Upper lobe of right lung (tissue), 1 donor: ENCODE measurements around the gene RANBP1. TPM values are rescaled to one million over a fixed set of nuclear protein-coding genes. Genes with fewer than 3 reads are reported as not detected.

Source experiments
- ATAC-seq: fragments of 200-7000 bp; cut with Tn5 transposase; one replicate; pipeline ENCODE4 v1.9.1; 2020; ENCODE audit warnings: mild to moderate bottlenecking, moderate library complexity
- DNase-seq: peaks from one replicate; pipeline ENCODE4 v3.0.0-alpha.2; 2020
- H3K27ac ChIP-seq: fragments of 200-600 bp; one replicate; pipeline ENCODE4 v1.8.0; 2022
- H3K27me3 ChIP-seq: fragments of 200-600 bp; one replicate; pipeline ENCODE4 v1.8.0; 2022; ENCODE audit warnings: mild to moderate bottlenecking
- H3K36me3 ChIP-seq: fragments of 200-600 bp; one replicate; pipeline ENCODE4 v1.8.0; 2022
- H3K4me1 ChIP-seq: fragments of 200-600 bp; one replicate; pipeline ENCODE4 v1.8.0; 2022
- H3K4me3 ChIP-seq: fragments of 200-600 bp; one replicate; pipeline ENCODE4 v1.8.0; 2022; ENCODE audit warnings: mild to moderate bottlenecking
- H3K9me3 ChIP-seq: fragments of 200-600 bp; one replicate; pipeline ENCODE4 v1.8.0; 2022
- CTCF ChIP-seq: fragments of 200-600 bp; IDR thresholded peaks from one replicate; pipeline ENCODE4 v1.8.0; 2022; ENCODE audit warnings: antibody characterized with exemption
- intact Hi-C: fragments of 100-400 bp; cut with DNase I; formaldehyde crosslinking; loops from one replicate; pipeline ENCODE4 v1.11.0; 2022
- total RNA-seq: library from RNA; stranded (reverse); fragmentation: NEBNext Ultra II Directional; extraction: Animal tissue kit (Norgen Biotek cat#: 25700); gene quantifications from one replicate; pipeline ENCODE4 v1.2.1, GENCODE V29; 2021
- donor health status: DM: no; HTN: yes; CAD: no; lungs with severe emphysema.

The RANBP1 gene
- total RNA-seq, 1 donor from 2014 or later, result 53.0 TPM

DNA sequence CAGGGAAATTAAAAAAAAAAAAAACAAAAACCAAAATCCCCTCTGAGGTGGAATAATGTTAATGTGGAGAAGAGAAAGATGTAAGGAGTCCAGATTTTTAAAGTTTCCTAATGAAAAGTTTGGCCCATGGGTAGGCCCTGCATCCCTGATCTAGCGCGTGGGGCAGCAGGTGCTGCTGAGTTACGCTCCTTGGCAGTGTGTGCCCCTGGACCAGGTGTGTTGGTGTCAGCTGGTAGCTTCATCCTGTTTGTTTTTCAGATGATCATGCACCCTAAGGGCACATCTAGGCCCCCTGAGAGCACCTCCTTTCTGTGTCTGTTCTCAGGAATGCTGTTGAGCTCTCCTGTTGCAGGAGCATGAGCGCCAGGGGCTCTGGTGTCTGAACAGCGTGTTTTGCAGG lies 29.1 kb upstream of the RANBP1 start:
- no peak overlapping the region for H3K27ac ChIP-seq
- intact Hi-C loops, result no loop called here
- H3K9me3 ChIP-seq, result no peaks in the 10 kb centered on the region
- no peak for DNase-seq
- ATAC-seq, result no peak
- no peak overlapping the region for H3K4me3 ChIP-seq
- TF ChIP-seq CTCF, result no peak
- no peaks in the 10 kb centered on the region for H3K27me3 ChIP-seq
- peaks cover 64% of the 10 kb centered on the region for H3K36me3 ChIP-seq
- peaks cover 28% of the 10 kb centered on the region for H3K4me1 ChIP-seq

- no peak for ATAC-seq
- DNase-seq, result no peak
- peaks cover 73% of the 10 kb centered on the region for H3K36me3 ChIP-seq
- no peaks in the 10 kb centered on the region for H3K27me3 ChIP-seq
- TF ChIP-seq CTCF, result no peak
- no peak overlapping the region for H3K4me3 ChIP-seq
- no peaks in the 10 kb centered on the region for H3K9me3 ChIP-seq
- peaks cover 25% of the 10 kb centered on the region for H3K4me1 ChIP-seq
- intact Hi-C loops, result no loop called here
- no peak overlapping the region for H3K27ac ChIP-seq
These were observed 28.3 kb upstream of the RANBP1 start for GRCh38 chr22:20087319-20088262.

DNA sequence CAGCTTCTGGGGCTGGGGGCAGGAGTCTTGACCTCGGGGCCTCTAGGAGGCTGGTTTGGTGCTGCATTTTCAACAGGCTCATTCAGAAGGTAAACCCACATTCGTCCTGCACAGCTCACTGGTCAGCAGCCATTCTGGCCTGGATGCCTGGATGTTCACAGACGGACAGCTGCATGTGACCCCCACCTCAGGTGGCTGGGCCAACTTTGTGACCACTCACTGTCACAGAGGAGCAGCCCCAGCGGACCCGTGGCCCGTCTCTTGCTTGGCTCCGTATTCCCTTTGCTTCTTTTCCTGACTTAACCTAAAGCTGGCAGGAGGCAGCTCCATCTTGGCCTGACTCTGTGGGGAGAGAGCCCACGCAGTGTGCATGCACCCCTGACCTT lies 27.6 kb upstream of the RANBP1 start:
- no peak for TF ChIP-seq CTCF
- ATAC-seq, result no peak
- intact Hi-C loops, result no loop called here

DNA sequence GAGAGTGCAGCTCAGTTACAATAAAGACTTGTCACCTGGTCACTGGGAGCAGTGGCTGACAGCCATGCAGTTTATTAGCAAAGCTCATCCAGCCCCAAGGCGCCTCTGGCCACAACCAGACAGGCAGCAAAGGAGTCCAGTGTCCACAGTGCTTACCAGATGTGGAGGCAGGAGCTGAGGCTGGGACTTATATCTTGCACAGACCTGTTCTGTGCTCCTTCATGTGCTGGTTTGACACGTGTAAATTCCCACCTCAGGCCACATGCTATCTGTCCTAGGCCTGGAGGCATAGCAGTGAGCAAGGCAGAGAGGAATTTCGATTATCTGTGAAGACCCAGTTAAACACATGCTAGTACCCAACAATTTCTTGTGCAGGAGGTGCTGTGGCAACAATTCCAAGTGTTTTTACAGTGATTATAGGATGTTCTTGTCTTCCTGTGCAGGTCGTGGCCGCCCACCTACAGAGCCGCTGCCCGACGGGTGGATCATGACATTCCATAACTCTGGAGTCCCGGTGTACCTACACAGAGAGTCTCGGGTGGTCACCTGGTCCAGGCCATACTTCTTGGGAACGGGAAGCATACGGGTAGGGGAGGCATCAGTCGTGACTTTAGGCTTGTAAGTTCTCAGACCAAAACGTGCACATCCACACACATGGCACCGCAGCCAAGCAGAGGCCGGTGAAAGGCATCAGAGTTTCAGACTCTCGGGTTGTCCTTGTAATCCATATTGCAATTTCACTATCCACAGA lies 26.5 kb upstream of the RANBP1 start:
- H3K9me3 ChIP-seq, result no peaks in the 10 kb centered on the region
- no peak overlapping the region for H3K4me3 ChIP-seq
- peaks cover 9% of the 10 kb centered on the region for H3K4me1 ChIP-seq
- peaks cover 91% of the 10 kb centered on the region for H3K36me3 ChIP-seq
- intact Hi-C loops, result no loop called here
- H3K27ac ChIP-seq, result no peak overlapping the region
- TF ChIP-seq CTCF, result no peak
- ATAC-seq (no peak), DNase-seq (no peak)
- no peaks in the 10 kb centered on the region for H3K27me3 ChIP-seq

More for the DNA sequence above, 27.6 kb upstream of the RANBP1 start:
- H3K27ac ChIP-seq, result no peak overlapping the region
- no peak overlapping the region for H3K4me3 ChIP-seq
- no peaks in the 10 kb centered on the region for H3K27me3 ChIP-seq
- no peak for DNase-seq
- H3K36me3 ChIP-seq, result peaks cover 79% of the 10 kb centered on the region
- peaks cover 19% of the 10 kb centered on the region for H3K4me1 ChIP-seq
- H3K9me3 ChIP-seq, result no peaks in the 10 kb centered on the region

DNA sequence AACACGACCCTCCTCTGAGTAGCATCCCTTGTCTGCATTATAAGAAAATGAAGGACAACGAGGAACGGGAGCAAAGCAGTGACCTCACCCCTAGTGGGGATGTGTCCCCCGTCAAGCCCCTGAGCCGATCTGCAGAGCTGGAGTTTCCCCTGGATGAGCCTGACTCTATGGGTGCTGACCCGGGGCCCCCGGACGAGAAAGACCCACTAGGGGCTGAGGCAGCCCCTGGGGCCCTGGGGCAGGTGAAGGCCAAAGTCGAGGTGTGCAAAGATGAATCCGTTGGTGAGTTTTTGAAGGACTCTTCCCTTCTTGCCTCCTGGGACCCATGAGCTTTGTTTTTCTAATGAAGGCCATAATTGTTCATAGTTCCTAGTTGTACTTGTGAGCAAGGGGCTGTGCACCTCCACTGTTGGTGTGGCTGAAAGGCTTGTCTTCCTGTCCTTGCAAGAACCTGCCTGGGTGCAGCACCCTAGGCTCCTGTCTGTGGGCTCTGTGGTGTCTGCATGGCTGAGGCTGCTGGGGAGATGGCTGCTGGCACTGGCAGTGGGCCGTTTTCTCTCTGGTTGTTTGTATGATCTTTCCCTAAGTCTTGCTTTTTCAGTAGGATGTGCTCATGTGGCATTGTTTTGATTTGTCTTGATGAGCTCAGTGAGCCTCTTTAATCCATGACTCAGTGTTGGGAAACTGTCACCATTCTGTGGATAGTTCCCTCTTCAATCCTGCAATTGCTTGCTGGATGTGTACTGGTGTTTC lies 25.8 kb upstream of the RANBP1 start:
- Histone ChIP-seq H3K27me3 (no peaks in the 10 kb centered on the region), H3K36me3 (peaks cover 98% of the 10 kb centered on the region), H3K27ac (no peak overlapping the region), H3K4me1 (peaks cover 1% of the 10 kb centered on the region), H3K9me3 (no peaks in the 10 kb centered on the region), H3K4me3 (no peak overlapping the region)
- DNase-seq, result no peak
- intact Hi-C loops, result no loop called here
- no peak for ATAC-seq
- no peak for TF ChIP-seq CTCF
